HG03039 (cell line): Measurements from ENCODE around the gene RALA.
"Not testable (repeated sequence)": the region's sequence is repeated elsewhere in the genome, so short reads cannot be mapped to it uniquely, and the experiment has no call there.

Experiments used
- ATAC-seq: cut with Tn5 transposase; IDR thresholded peaks from one replicate; pipeline ENCODE4 v1.9.1; 2021; ENCODE audit warnings: mild to moderate bottlenecking, moderate library complexity; ENCODE audit not compliant: unreplicated experiment

The RALA gene

GRCh38 chr7:39645482-39646407 is 22.4 kb downstream of the RALA start:
- no peak for ATAC-seq

- ATAC-seq = no peak
Observed at GRCh38 chr7:39647816-39648215, 24.4 kb downstream of the RALA start.

DNA sequence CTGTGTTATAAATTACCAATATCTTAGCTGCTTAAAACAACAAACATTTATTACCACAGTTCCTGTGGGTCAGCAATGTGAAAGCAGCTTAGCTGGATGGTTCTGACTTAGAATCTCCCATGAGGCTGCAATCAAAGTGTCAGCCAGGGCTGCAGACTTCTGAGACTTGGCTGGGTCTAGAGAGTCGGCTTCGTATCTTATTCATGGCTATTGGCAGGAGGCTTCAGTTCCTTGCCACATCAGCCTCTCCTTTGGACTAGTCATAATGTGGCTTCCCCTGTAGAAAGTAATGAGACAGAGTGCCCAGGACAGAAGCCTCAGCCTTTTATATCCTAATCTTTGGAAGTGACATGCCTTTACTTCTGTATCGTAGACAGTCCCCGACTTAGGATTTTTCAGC is 27.3 kb downstream of the RALA start:
- ATAC-seq = no peak

- ATAC-seq = no peak
Observed at GRCh38 chr7:39651265-39651664, 27.9 kb downstream of the RALA start.

GRCh38 chr7:39656415-39656814 is 33.0 kb downstream of the RALA start:
- no peak for ATAC-seq

- no peak for ATAC-seq
Observed at GRCh38 chr7:39659356-39660013, 36.1 kb downstream of the RALA start.

DNA sequence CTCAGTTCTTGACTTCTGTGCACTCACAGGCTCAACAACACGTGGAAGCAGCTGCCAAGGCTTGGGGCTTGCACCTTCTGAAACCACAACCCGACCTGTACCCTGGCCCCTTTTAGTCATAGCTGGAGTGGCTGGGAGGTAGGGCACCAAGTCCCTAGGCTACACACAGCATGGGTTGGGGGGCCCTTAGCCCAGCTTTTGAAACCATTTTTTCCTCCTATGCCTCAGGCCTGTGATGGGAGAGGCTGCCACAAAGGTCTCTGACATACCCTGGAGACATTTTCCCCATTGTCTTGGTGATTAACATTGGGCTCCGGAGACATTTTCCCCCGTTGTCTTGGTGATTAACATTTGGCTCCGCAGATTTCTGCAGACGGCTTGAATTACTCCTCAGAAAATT is 38.6 kb downstream of the RALA start:
- no peak for ATAC-seq

GRCh38 chr7:39663263-39663662 is 39.9 kb downstream of the RALA start:
- no peak for ATAC-seq

DNA sequence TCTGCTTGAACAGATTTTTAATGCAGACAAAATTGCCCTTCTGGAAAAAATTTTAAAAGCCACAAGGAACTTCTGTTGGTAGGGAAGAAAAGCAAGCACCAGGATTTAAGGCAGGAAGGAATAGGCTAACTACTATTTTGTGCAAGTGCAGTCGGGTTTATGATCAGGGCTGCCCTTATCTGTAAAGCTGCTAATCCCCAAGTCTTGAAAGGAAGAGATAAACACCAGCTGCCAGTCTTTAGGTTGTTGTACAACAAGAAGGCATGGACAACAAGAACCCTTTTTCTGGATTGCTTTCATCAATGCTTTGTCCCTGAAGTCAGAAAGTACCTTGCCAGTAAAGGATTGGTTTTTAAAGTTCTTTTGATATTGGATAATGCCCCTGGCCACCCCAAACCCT is 40.7 kb downstream of the RALA start:
- no peak for ATAC-seq

DNA sequence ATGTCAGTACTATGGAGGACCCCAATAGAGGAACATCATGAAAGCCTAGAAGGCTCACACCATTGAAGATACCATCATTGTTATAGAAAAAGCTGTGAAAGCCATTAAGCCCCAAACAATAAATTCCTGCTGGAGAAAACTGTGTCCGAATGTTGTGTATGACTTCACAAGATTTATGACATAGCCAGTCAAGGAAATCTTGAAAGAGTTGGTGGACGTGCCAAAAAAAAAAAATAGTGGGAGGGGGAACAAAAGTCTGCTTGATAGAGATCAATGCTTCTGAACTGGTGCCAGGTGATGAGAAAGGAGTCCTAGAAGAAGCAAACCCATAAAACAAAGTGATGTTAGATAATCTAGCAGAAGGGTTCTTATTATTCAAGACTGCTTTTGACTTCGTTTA is 41.2 kb downstream of the RALA start:
- ATAC-seq = no peak

- no peak for ATAC-seq
Observed at GRCh38 chr7:39666562-39666961, 43.2 kb downstream of the RALA start.

- ATAC-seq = no peak
Observed at GRCh38 chr7:39667341-39667923, 44.1 kb downstream of the RALA start.

GRCh38 chr7:39668280-39668679 is 44.9 kb downstream of the RALA start:
- not testable (repeated sequence) for ATAC-seq

DNA sequence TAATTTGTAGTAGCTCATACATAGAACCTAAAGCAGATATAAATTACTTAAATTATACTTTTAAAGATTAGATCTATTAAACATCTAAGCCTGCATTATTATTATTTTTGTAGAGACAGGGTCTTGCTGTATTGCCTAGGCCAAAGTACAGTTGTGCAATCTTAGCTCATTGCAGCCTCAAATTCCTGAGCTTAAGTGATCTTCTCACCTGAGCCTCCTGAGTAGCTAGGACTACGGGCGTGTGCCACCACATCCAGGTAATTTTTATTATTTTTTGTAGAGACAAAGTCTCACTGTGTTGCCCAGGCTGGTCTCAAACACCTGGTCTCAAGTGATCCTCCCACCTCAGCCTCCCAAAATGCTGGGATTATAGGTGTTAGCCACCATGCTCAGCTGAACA is 46.7 kb downstream of the RALA start:
- no peak for ATAC-seq

DNA sequence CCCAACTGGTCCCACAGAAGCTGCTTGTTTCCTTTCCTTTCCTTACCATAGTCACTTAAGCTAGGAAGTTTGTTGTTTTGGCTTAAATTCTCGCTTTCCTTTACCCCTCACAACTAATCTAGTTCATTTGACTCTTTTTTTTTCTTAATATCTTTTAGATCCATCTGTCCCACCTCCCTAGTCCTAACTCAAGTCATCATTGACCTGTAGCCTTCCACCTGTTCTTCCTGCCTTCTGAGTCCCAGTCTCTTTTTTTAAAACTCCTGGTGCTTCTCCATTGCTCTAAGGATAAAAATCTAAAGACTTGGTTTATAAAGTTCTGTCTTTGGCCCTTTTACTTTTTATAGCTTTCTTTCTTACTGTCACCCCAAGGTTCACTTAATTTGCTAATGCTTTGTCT is 47.6 kb downstream of the RALA start:
- ATAC-seq = no peak

GRCh38 chr7:39672176-39672575 is 48.8 kb downstream of the RALA start:
- ATAC-seq = no peak

GRCh38 chr7:39673868-39674267 is 50.5 kb downstream of the RALA start:
- no peak for ATAC-seq

DNA sequence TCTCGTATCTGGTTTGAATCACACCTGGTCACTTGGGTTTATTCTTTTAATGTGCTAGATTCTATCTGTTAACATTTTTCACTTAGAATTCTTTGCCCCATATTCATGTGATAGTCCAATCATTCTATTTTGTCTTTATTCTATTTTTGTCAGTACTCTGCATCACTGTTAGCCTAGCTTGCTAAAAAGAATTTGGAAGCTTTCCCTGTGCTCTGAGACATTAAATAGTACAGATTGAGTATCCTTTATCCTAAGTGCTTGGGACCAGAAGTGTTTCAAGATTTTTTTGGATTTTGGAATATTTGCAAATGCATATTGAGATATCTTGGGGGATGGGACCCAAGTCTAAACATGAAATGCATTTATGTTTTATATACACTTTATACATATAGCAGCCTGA is 51.0 kb downstream of the RALA start:
- no peak for ATAC-seq

- no peak for ATAC-seq
Observed at GRCh38 chr7:39676346-39676745, 53.0 kb downstream of the RALA start.

DNA sequence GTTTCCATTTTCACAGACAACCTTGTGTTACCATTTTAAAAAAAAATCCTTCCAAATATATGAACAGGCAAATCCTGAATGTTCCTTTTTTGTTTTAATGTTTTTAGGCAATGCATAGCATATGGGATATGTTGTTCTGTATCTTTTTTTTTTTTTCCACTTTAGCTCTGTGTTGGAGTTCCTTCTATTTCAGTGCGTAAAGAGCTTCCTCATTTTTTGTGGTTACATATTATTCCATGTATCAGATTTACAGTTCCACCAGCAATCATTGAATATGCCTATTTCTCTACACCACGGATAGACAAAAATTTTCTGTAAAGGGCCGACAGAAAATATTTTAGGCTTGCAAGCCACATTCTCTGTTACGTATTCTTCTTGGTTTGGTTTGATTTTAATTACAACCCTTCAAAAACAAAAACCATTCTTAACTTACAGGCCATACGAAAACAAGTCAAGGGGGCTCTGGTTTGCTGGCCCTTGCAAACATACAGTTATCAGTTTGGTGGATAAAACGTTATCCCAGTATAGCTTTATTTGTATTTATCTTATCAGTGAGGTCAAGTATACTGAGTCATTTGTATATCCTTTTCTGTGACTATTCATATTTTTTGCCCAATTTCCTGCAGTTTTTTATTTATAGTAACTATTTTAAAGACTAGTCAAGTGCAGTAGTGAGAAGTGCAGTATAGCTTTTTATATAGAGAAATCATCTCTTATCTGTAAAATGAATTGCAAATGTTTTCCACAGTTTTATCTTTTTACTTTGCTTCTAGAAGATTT is 55.7 kb downstream of the RALA start:
- ATAC-seq = no peak

GRCh38 chr7:39679874-39680273 is 56.5 kb downstream of the RALA start:
- not testable (repeated sequence) for ATAC-seq
